ENCODE measurements around the gene OR5D18.
"Not testable (repeated sequence)": the region's sequence is repeated elsewhere in the genome, so short reads cannot be mapped to it uniquely, and the experiment has no call there.

DNA sequence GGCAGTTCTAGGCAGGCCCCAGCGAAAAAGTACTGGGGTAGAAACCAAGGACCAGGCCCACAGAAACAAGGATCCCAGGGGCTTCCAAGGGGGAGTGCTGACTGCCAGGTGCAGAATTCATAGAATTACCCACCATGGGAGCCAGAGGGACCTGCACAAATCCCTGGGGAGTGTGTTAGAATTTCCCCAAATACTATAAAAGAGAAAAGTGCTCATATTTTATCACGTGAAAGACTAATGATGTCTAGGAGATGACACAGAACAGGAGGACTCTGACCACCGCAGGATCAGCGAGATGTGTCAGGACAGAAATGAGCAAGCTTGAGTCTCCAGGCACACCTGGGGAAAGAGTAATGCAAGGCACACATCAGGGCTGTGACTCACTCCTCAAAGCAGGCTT is 47.9 kb downstream of the OR5D18 start:
- TF ChIP-seq CTCF (IDR thresholded peaks at IDR 0.05 in 8 of 11, conservative IDR thresholded peaks at IDR 0.05 in 3 of 11); POLR2AphosphoS5 (IDR thresholded peaks at IDR 0.05); POLR2A (IDR thresholded peaks at IDR 0.05): not testable (repeated sequence)
